ENCODE data around the gene TSPAN1. TPM values are rescaled to one million over a fixed set of nuclear protein-coding genes. Genes with fewer than 3 reads are reported as not detected.
"Not testable (repeated sequence)": the region's sequence is repeated elsewhere in the genome, so short reads cannot be mapped to it uniquely, and the experiment has no call there.

The TSPAN1 gene
- polyA plus RNA-seq, 1 of the 3 experiments (the other 2 are of a cell fraction) = 12.2 TPM

DNA sequence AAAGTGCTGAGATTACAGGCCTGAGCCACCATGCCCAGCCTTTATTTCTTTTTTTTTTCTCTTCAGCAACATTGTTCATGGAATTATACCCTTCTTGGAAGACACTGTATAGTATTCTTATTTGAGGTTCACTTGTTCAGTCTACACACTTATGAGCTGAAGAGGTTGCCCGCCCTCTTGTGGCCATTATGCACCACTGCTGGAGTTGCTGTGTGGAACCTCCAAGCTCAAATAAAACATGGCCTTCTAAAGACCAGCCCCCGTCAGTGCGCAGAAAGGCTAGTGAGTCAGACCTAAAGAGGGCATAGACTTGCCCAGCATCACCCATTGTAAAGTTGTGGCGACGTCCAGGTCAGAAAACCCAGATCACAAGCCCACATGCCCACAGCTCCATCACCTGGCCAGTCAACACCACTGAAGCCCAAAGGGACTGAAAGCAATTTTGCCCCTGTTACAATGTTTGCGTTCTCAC lies 48.6 kb downstream of the TSPAN1 start (continued):
- TF ChIP-seq, protein P1, sequence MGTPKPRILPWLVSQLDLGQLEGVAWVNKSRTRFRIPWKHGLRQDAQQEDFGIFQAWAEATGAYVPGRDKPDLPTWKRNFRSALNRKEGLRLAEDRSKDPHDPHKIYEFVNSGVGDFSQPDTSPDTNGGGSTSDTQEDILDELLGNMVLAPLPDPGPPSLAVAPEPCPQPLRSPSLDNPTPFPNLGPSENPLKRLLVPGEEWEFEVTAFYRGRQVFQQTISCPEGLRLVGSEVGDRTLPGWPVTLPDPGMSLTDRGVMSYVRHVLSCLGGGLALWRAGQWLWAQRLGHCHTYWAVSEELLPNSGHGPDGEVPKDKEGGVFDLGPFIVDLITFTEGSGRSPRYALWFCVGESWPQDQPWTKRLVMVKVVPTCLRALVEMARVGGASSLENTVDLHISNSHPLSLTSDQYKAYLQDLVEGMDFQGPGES (IDR thresholded peaks at IDR 0.05; ENCODE audit: low read depth, low read length) = no peak
- no peak for TF ChIP-seq FOXJ3 (CRISPR knock-in tag; IDR thresholded peaks at IDR 0.05)

DNA sequence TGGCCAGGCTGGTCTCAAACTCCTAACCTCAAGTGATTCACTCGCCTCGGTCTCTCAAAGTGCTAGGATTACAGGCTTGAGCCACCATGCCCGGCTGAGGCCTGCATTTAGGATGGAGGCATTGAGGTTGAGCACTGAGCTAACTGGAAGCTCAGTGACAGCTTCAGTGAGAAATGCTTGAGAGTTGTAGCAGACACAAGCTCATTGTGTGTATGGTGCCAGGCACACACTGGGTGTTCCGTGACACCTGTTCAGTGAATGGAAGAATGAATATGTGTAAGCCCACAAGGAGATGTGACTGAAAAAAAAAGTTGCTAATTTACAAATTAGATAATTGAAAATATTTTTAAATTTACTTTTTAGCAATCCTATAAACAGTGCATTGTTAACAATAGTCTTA lies 50.1 kb downstream of the TSPAN1 start:
- Histone ChIP-seq H3K9ac (no peak overlapping the region), H3F3A (replicated peaks; ENCODE audit: insufficient read depth) (peaks cover 12% of the 10 kb centered on the region), H3K4me2 (no peak overlapping the region), H3K9me2 (no peaks in the 10 kb centered on the region), H3K9me3 (no peaks in the 10 kb centered on the region), H3K36me3 (replicated peaks in 1 of 2; ENCODE audit: control insufficient read depth in 1 of 2, insufficient read depth in 2 of 2, low read length in 1 of 2) (no peaks in the 10 kb centered on the region), H3K4me3 (ENCODE audit: low read depth in 2 of 2, low read length in 1 of 2) (no peak overlapping the region), H2AFZ (ENCODE audit: low read depth) (no peak overlapping the region), H4K20me1 (ENCODE audit: insufficient read depth) (no peaks in the 10 kb centered on the region), H3K79me2 (ENCODE audit: insufficient read depth) (no peaks in the 10 kb centered on the region), H3K27me3 (ENCODE audit: insufficient read depth) (no peaks in the 10 kb centered on the region), H3K4me1 (ENCODE audit: control insufficient read depth in 1 of 2, insufficient read depth in 2 of 2, low read depth in 1 of 2, low read length in 1 of 2) (no peaks in the 10 kb centered on the region; a peak in 1 of 4 replicates), H3K27ac (ENCODE audit: low read depth in 2 of 2, low read length in 1 of 2) (no peak overlapping the region)
- ChIA-PET CTCF (interaction anchor here (0.6 to 2.5 kb wide), 7 partner anchors 11 to 50 kb away, joined by 3 to 17 read pairs (median 5); partner anchors contain the start of gene RAD54L), POLR2A (no interaction called here)
- no peak for DNase-seq
- WGBS (ENCODE audit: low lambda C conversion rate) = 94% methylated on average over 4 of the region's 4 CpGs
- TF ChIP-seq RAD21 (IDR thresholded peaks at IDR 0.05; ENCODE audit: low read length) = no peak
- no peak for TF ChIP-seq FOXJ3 (CRISPR knock-in tag; IDR thresholded peaks at IDR 0.05)
- no peak for TF ChIP-seq NRF1 (IDR thresholded peaks at IDR 0.05; ENCODE audit: low read depth, low read length)
- TF ChIP-seq, protein P2, sequence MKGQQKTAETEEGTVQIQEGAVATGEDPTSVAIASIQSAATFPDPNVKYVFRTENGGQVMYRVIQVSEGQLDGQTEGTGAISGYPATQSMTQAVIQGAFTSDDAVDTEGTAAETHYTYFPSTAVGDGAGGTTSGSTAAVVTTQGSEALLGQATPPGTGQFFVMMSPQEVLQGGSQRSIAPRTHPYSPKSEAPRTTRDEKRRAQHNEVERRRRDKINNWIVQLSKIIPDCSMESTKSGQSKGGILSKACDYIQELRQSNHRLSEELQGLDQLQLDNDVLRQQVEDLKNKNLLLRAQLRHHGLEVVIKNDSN (IDR thresholded peaks at IDR 0.05; ENCODE audit: borderline replicate concordance, low read depth) = no peak
- TF ChIP-seq EZH2phosphoT487 (IDR thresholded peaks at IDR 0.05; ENCODE audit: borderline replicate concordance, low read depth) = no peak
- TF ChIP-seq, protein P1 (IDR thresholded peaks at IDR 0.05; ENCODE audit: low read depth, low read length) = no peak
- no peak for TF ChIP-seq MEF2A (IDR thresholded peaks at IDR 0.05; ENCODE audit: borderline replicate concordance, low read depth)
- no peak for TF ChIP-seq CHD2 (IDR thresholded peaks at IDR 0.05; ENCODE audit: low read length, partially characterized antibody)
- TF ChIP-seq NFIC (IDR thresholded peaks at IDR 0.05; ENCODE audit: borderline replicate concordance) = no peak
- no peak for TF ChIP-seq RFX5 (IDR thresholded peaks at IDR 0.05; ENCODE audit: low read length)
- TF ChIP-seq, protein P3, sequence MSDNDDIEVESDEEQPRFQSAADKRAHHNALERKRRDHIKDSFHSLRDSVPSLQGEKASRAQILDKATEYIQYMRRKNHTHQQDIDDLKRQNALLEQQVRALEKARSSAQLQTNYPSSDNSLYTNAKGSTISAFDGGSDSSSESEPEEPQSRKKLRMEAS (IDR thresholded peaks at IDR 0.05; ENCODE audit: low read depth) = no peak
- TF ChIP-seq YY1 (IDR thresholded peaks at IDR 0.05; ENCODE audit: low read depth) = no peak
- no peak for TF ChIP-seq TCF12 (IDR thresholded peaks at IDR 0.05)
- TF ChIP-seq, protein P4, sequence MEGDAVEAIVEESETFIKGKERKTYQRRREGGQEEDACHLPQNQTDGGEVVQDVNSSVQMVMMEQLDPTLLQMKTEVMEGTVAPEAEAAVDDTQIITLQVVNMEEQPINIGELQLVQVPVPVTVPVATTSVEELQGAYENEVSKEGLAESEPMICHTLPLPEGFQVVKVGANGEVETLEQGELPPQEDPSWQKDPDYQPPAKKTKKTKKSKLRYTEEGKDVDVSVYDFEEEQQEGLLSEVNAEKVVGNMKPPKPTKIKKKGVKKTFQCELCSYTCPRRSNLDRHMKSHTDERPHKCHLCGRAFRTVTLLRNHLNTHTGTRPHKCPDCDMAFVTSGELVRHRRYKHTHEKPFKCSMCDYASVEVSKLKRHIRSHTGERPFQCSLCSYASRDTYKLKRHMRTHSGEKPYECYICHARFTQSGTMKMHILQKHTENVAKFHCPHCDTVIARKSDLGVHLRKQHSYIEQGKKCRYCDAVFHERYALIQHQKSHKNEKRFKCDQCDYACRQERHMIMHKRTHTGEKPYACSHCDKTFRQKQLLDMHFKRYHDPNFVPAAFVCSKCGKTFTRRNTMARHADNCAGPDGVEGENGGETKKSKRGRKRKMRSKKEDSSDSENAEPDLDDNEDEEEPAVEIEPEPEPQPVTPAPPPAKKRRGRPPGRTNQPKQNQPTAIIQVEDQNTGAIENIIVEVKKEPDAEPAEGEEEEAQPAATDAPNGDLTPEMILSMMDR (IDR thresholded peaks at IDR 0.05) = no peak
- TF ChIP-seq SMC3 (IDR thresholded peaks at IDR 0.05; ENCODE audit: low read depth, low read length) = no peak
- no peak for TF ChIP-seq TAF1 (IDR thresholded peaks at IDR 0.05; ENCODE audit: borderline replicate concordance, low read depth, low read length)
- no peak for TF ChIP-seq RXRA (IDR thresholded peaks at IDR 0.05; ENCODE audit: borderline replicate concordance, low read depth)

DNA sequence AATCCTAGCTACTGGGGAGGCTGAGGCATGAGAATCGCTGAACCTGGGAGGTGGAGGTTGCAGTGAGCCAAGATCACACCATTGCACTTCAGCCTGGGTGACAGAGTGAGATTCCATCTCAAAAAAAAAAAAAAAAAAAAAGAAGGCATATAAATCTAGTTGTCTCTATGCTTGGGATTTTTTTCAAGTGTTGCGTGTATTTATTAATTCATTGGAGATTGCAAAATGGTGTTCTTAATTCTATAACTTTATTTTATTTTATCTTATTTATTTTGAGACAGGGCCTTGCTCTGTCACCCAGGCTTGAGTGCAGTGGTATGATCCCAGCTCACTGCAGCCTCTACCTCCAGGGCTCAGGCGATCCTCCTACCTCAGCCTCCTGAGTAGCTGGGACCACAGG lies 56.3 kb downstream of the TSPAN1 start:
- H2AFZ ChIP-seq (ENCODE audit: low read depth); H3K9ac ChIP-seq; H3K4me2 ChIP-seq; H3K4me1 ChIP-seq (ENCODE audit: control insufficient read depth in 1 of 2, insufficient read depth in 2 of 2, low read depth in 1 of 2, low read length in 1 of 2); POLR2A ChIA-PET; H3K4me3 ChIP-seq (ENCODE audit: low read depth in 2 of 2, low read length in 1 of 2); H3K79me2 ChIP-seq (ENCODE audit: insufficient read depth); DNase-seq; H3K27me3 ChIP-seq (ENCODE audit: insufficient read depth); H4K20me1 ChIP-seq (ENCODE audit: insufficient read depth); H3K9me3 ChIP-seq; H3K36me3 ChIP-seq (replicated peaks in 1 of 2; ENCODE audit: control insufficient read depth in 1 of 2, insufficient read depth in 2 of 2, low read length in 1 of 2); H3K9me2 ChIP-seq; H3K27ac ChIP-seq (ENCODE audit: low read depth in 2 of 2, low read length in 1 of 2); H3F3A ChIP-seq (replicated peaks; ENCODE audit: insufficient read depth): not testable (repeated sequence)
- CTCF ChIA-PET = interaction anchor here (1.8 to 3.9 kb wide), 2 partner anchors 7 to 15 kb away, joined by 4 to 26 read pairs; no protein-coding TSS in a partner anchor
- WGBS (ENCODE audit: low lambda C conversion rate) = 96% methylated on average over 3 of the region's 3 CpGs
